ENCODE results near the gene PDIA3.
"Not testable (repeated sequence)": the region's sequence is repeated elsewhere in the genome, so short reads cannot be mapped to it uniquely, and the experiment has no call there.

Gene PDIA3

GRCh38 chr15:43746245-43746902, at the start of gene PDIA3:
Gene PDIA3 (plus strand): TSS chr15:43746438. CDS start chr15:43746540, 102 bp downstream.
- not testable (repeated sequence) for H3K9me3 ChIP-seq (ENCODE audit: control insufficient read depth, insufficient read depth, low read length); H3K36me3 ChIP-seq (ENCODE audit: insufficient read depth, low read length); H3K4me1 ChIP-seq (ENCODE audit: insufficient read depth, low read length)
- peak within 1 kb of the TSS; percentile 83 for H3K9ac ChIP-seq (ENCODE audit: low read depth, low read length)

DNA sequence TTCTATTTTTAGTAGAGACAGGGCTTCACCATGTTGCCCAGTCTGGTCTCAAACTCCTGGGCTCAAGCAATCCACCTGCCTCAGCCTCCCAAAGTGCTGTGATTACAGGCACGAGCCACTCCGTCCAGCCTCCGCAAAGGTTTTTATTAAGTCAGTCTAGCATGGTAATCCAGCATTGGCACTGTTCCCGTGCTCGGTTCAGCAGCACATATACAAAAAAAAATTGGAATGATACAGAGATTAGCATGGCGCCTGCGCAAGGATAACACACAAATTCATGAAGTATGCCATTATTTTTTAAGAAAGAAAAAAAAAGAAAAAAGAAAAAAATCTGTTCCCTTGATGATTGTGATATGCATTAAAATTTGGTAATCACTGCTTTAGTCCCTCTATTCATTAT, 44.1 kb upstream of the PDIA3 start:
- Histone ChIP-seq H3K36me3 (ENCODE audit: insufficient read depth, low read length) (no peaks in the 10 kb centered on the region), H3K9me3 (ENCODE audit: control insufficient read depth, insufficient read depth, low read length) (no peaks in the 10 kb centered on the region), H3K9ac (ENCODE audit: low read depth, low read length) (no peak overlapping the region), H3K4me1 (ENCODE audit: insufficient read depth, low read length) (no peaks in the 10 kb centered on the region)

- Histone ChIP-seq H3K9ac (ENCODE audit: low read depth, low read length) (no peak overlapping the region), H3K4me1 (ENCODE audit: insufficient read depth, low read length) (no peaks in the 10 kb centered on the region), H3K9me3 (ENCODE audit: control insufficient read depth, insufficient read depth, low read length) (no peaks in the 10 kb centered on the region), H3K36me3 (ENCODE audit: insufficient read depth, low read length) (no peaks in the 10 kb centered on the region)
These were observed 43.4 kb upstream of the PDIA3 start for GRCh38 chr15:43702701-43703424.

DNA sequence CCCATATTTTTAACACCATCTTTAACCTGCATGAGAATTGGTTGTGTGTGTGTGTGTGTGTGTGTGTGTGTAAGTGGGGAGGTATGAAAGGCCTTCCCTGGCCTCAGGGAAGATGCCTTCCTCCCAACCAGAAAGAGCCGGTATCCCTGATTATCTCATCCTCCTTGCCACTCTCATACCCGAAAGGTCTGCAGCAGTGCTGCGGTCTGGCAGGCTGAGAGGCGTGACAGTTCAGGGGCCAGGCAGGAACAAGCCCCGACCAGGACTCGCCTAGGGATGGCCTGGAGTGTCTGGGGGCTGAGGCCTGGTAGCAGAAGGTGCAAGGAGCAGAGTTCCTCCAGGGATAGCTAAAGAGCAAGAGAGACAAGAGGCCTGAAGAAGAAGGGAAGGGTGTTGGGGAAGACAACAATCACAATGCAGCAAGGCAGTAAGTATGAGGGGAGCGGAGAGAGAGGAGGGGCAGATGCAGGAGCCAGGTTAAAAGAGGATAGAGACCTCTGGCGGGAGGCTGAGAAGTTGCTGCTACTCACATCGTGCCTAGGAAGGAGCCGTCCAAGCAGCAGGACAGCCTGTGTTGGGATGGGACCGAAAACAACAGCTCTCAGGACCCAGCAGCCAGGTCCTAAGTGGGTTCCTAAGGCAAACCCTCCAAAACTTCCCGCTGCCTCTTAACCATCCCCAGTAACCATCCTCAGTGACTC, 35.7 kb upstream of the PDIA3 start:
- not testable (repeated sequence) for H3K9ac ChIP-seq (ENCODE audit: low read depth, low read length); H3K36me3 ChIP-seq (ENCODE audit: insufficient read depth, low read length); H3K9me3 ChIP-seq (ENCODE audit: control insufficient read depth, insufficient read depth, low read length); H3K4me1 ChIP-seq (ENCODE audit: insufficient read depth, low read length)

DNA sequence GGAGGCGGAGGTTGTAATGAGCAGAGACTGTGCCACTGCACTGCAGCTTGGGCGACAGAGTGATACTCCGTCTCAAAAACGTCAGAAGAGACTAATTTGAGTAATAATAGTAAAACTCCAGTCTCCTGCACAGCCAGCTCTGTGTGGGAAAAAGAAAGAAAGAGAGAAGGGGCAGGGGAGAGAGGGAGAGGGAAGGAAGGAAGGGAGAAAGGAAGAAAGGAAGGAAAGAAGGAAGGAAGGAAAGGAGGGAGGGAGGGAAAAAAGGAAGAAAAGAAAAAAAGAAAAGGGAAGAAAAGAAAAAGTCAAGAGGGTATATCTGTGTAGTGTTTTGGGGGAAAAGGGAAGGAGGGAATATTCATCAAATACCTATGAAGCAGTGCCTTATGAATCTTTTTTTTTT, 23.1 kb upstream of the PDIA3 start:
- Histone ChIP-seq H3K36me3 (ENCODE audit: insufficient read depth, low read length) (no peaks in the 10 kb centered on the region), H3K4me1 (ENCODE audit: insufficient read depth, low read length) (no peaks in the 10 kb centered on the region), H3K9me3 (ENCODE audit: control insufficient read depth, insufficient read depth, low read length) (no peaks in the 10 kb centered on the region), H3K9ac (ENCODE audit: low read depth, low read length) (no peak overlapping the region)

GRCh38 chr15:43726306-43726705, 19.9 kb upstream of the PDIA3 start:
- not testable (repeated sequence) for H3K9ac ChIP-seq (ENCODE audit: low read depth, low read length); H3K9me3 ChIP-seq (ENCODE audit: control insufficient read depth, insufficient read depth, low read length); H3K4me1 ChIP-seq (ENCODE audit: insufficient read depth, low read length); H3K36me3 ChIP-seq (ENCODE audit: insufficient read depth, low read length)

GRCh38 chr15:43728053-43728725, 18.0 kb upstream of the PDIA3 start:
- not testable (repeated sequence) for H3K9me3 ChIP-seq (ENCODE audit: control insufficient read depth, insufficient read depth, low read length); H3K9ac ChIP-seq (ENCODE audit: low read depth, low read length); H3K36me3 ChIP-seq (ENCODE audit: insufficient read depth, low read length); H3K4me1 ChIP-seq (ENCODE audit: insufficient read depth, low read length)

DNA sequence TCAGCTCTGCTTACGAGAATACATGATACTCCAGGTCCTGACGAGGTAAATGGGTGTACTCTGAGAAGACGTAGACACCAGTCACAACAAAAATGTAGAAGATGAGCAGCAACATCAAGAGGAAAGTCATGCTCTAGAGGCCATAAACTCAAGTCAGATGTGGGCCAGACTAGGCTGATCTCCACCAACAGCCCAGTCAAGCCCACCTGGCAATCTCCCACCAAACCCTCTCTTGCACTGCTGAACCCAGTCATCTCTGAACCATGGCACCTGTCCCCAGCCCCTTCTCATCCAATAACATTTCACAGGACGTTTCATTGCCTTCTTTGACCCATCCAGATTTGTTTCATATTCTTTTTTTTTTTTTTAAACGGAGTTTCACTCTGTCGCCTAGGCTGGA, 10.8 kb upstream of the PDIA3 start:
- Histone ChIP-seq H3K36me3 (ENCODE audit: insufficient read depth, low read length) (no peaks in the 10 kb centered on the region), H3K4me1 (ENCODE audit: insufficient read depth, low read length) (no peaks in the 10 kb centered on the region), H3K9me3 (ENCODE audit: control insufficient read depth, insufficient read depth, low read length) (no peaks in the 10 kb centered on the region), H3K9ac (ENCODE audit: low read depth, low read length) (no peak overlapping the region)

GRCh38 chr15:43746903-43747309, 668 bp downstream of the PDIA3 start:
- not testable (repeated sequence) for H3K9me3 ChIP-seq (ENCODE audit: control insufficient read depth, insufficient read depth, low read length); H3K36me3 ChIP-seq (ENCODE audit: insufficient read depth, low read length); H3K4me1 ChIP-seq (ENCODE audit: insufficient read depth, low read length)
- H3K9ac ChIP-seq (ENCODE audit: low read depth, low read length) = peak overlapping the region; percentile 83

GRCh38 chr15:43748376-43748775, 2.1 kb downstream of the PDIA3 start:
- no peaks in the 10 kb centered on the region for H3K9me3 ChIP-seq (ENCODE audit: control insufficient read depth, insufficient read depth, low read length)
- H3K9ac ChIP-seq (ENCODE audit: low read depth, low read length) = no peak overlapping the region; the same call in 1 of the 2 replicates
- H3K36me3 ChIP-seq (ENCODE audit: insufficient read depth, low read length) = no peaks in the 10 kb centered on the region; the same call in none of the 2 replicates
- H3K4me1 ChIP-seq (ENCODE audit: insufficient read depth, low read length) = no peaks in the 10 kb centered on the region; the same call in 1 of the 2 replicates

DNA sequence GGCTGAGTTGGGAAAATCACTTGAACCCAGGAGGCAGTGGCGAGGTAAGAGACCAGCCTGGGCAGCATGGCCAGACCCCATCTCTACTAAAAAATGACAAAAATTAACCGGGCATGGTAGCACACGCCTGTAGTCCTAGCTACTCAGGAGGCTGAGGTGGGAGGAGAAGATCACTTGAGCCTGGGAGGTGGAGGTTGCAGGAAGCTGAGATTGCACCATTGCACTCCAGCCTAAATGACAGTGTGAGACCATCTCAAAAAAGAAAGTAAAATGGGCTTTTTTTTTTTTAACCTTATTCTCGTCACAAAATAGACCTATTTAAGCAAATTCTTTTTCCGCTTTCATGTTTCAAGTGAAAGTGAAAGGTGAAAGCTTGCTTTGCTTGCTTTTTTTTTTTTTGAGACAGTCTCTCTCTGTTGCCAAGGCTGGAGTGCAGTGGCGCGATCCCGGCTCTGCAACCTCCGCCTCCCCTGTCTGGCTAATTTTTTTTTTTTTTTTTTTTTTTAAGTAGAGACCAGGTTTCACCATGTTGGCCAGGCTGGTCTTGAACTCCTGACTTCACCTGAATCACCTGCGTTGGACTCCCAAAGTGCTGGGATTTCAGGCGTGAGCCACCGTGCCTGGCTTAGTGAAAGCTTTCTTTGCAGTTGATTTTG, 3.6 kb downstream of the PDIA3 start:
- Histone ChIP-seq H3K9ac (ENCODE audit: low read depth, low read length) (no peak overlapping the region), H3K9me3 (ENCODE audit: control insufficient read depth, insufficient read depth, low read length) (no peaks in the 10 kb centered on the region), H3K4me1 (ENCODE audit: insufficient read depth, low read length) (no peaks in the 10 kb centered on the region; the same call in 1 of the 2 replicates), H3K36me3 (ENCODE audit: insufficient read depth, low read length) (peaks cover 4% of the 10 kb centered on the region)

GRCh38 chr15:43751885-43752284, 5.6 kb downstream of the PDIA3 start:
- Histone ChIP-seq H3K4me1 (ENCODE audit: insufficient read depth, low read length) (no peaks in the 10 kb centered on the region; the same call in 1 of the 2 replicates), H3K9ac (ENCODE audit: low read depth, low read length) (no peak overlapping the region), H3K9me3 (ENCODE audit: control insufficient read depth, insufficient read depth, low read length) (no peaks in the 10 kb centered on the region), H3K36me3 (ENCODE audit: insufficient read depth, low read length) (peaks cover 5% of the 10 kb centered on the region)

DNA sequence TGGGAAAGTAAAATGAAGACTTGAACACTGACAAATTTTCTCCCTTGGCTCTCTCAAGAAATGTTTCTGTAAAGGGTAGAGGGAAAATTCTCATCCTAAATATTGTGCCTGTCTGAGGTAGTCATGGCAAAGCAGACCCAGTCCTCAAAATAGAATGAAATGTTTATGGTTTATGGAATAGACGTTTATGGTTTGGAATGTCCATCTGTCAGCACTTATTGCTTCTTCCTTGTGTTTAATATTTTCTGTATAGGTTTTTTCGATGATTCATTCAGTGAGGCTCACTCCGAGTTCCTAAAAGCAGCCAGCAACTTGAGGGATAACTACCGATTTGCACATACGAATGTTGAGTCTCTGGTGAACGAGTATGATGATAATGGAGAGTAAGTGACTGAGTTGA, 16.6 kb downstream of the PDIA3 start:
- peaks cover 25% of the 10 kb centered on the region for H3K36me3 ChIP-seq (ENCODE audit: insufficient read depth, low read length)
- H3K9ac ChIP-seq (ENCODE audit: low read depth, low read length) = no peak overlapping the region
- no peaks in the 10 kb centered on the region for H3K4me1 ChIP-seq (ENCODE audit: insufficient read depth, low read length)
- no peaks in the 10 kb centered on the region for H3K9me3 ChIP-seq (ENCODE audit: control insufficient read depth, insufficient read depth, low read length)

- H3K4me1 ChIP-seq (ENCODE audit: insufficient read depth, low read length) = no peaks in the 10 kb centered on the region
- no peak overlapping the region for H3K9ac ChIP-seq (ENCODE audit: low read depth, low read length)
- H3K36me3 ChIP-seq (ENCODE audit: insufficient read depth, low read length) = peaks cover 31% of the 10 kb centered on the region
These were observed 17.7 kb downstream of the PDIA3 start for GRCh38 chr15:43763819-43764446.

More at GRCh38 chr15:43763819-43764446, 17.7 kb downstream of the PDIA3 start:
- H3K9me3 ChIP-seq (ENCODE audit: control insufficient read depth, insufficient read depth, low read length) = no peaks in the 10 kb centered on the region
